Type B pancreatic cell (in vitro differentiated cells): ENCODE measurements around the gene FLCN. TPM values are rescaled to one million over a fixed set of nuclear protein-coding genes. Genes with fewer than 3 reads are reported as not detected.
"Not testable (repeated sequence)": the region's sequence is repeated elsewhere in the genome, so short reads cannot be mapped to it uniquely, and the experiment has no call there.

ENCODE experiments used
- DNase-seq: peaks from one replicate; pipeline ENCODE4 v3.0.0; 2021; ENCODE audit warnings: mixed read lengths; ENCODE audit not compliant: unreplicated experiment; ENCODE audit errors: extremely low spot score
- H3K27ac Mint-ChIP-seq: 2 replicates; pipeline ENCODE4 v1.8.0; 2021; ENCODE audit warnings: mild to moderate bottlenecking, mixed read lengths
- H3K27me3 Mint-ChIP-seq: 2 replicates; pipeline ENCODE4 v1.8.0; 2021; ENCODE audit warnings: mixed read lengths
- H3K36me3 Mint-ChIP-seq: 2 replicates; pipeline ENCODE4 v1.8.0; 2021; ENCODE audit warnings: mixed read lengths
- H3K4me1 Mint-ChIP-seq: one replicate; pipeline ENCODE4 v1.8.0; 2021; ENCODE audit warnings: mixed read lengths; ENCODE audit not compliant: unreplicated experiment
- H3K4me3 Mint-ChIP-seq: 2 replicates; pipeline ENCODE4 v1.8.0; 2021; ENCODE audit warnings: mild to moderate bottlenecking, mixed read lengths
- H3K9me3 Mint-ChIP-seq: 2 replicates; pipeline ENCODE4 v1.8.0; 2021; ENCODE audit warnings: mixed read lengths
- CTCF ChIP-seq: fragments of 200-600 bp; sonication (generic); conservative IDR thresholded peaks from 2 replicates; pipeline ENCODE4 v1.5.0; 2021; ENCODE audit warnings: antibody characterized with exemption, mild to moderate bottlenecking
- total RNA-seq: library from RNA; stranded (reverse); gene quantifications from 2 replicates; pipeline ENCODE4 v1.2.1, GENCODE V29; 2021; ENCODE audit warnings: low replicate concordance

The FLCN gene
- total RNA-seq, 1 donor from 2014 or later, result 55.8 TPM

GRCh38 chr17:17256316-17256715 lies 19.3 kb upstream of the FLCN start:
- DNase-seq, result no peak
- no peaks in the 10 kb centered on the region for H3K9me3 Mint-ChIP-seq
- H3K4me1 Mint-ChIP-seq, result no peaks in the 10 kb centered on the region
- no peak overlapping the region for H3K27ac Mint-ChIP-seq
- H3K4me3 Mint-ChIP-seq, result no peak overlapping the region
- H3K27me3 Mint-ChIP-seq, result no peaks in the 10 kb centered on the region
- no peak for TF ChIP-seq CTCF
- peaks cover 42% of the 10 kb centered on the region for H3K36me3 Mint-ChIP-seq

- H3K9me3 Mint-ChIP-seq, H3K4me3 Mint-ChIP-seq, DNase-seq, H3K4me1 Mint-ChIP-seq, H3K27me3 Mint-ChIP-seq, H3K27ac Mint-ChIP-seq: not testable (repeated sequence)
- peaks cover 38% of the 10 kb centered on the region for H3K36me3 Mint-ChIP-seq
Observed at GRCh38 chr17:17255689-17256088, 18.7 kb upstream of the FLCN start.

DNA sequence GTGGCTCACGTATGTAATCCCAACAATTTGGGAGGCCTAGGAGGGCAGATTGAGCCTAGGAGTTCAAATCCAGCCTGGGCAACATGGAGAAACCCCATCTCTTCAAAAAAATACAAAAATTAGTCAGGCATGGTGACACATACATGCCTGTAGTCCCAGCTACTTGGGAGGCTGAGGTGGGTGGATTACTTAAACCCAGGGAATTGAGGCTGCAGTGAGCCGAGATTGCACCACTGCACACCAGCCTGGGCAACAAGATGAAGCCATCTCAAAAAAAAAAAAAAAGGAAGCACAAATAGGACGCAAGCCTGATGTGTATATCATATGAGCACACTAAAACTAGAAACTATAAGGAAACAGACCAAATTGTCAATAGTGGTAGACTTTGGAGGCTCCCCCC lies 17.1 kb upstream of the FLCN start:
- H3K27me3 Mint-ChIP-seq, result no peaks in the 10 kb centered on the region
- no peak for DNase-seq
- no peaks in the 10 kb centered on the region for H3K4me1 Mint-ChIP-seq
- H3K4me3 Mint-ChIP-seq, result no peak overlapping the region
- H3K9me3 Mint-ChIP-seq, result no peaks in the 10 kb centered on the region
- H3K27ac Mint-ChIP-seq, result no peak overlapping the region
- no peak for TF ChIP-seq CTCF
- peaks cover 34% of the 10 kb centered on the region for H3K36me3 Mint-ChIP-seq

DNA sequence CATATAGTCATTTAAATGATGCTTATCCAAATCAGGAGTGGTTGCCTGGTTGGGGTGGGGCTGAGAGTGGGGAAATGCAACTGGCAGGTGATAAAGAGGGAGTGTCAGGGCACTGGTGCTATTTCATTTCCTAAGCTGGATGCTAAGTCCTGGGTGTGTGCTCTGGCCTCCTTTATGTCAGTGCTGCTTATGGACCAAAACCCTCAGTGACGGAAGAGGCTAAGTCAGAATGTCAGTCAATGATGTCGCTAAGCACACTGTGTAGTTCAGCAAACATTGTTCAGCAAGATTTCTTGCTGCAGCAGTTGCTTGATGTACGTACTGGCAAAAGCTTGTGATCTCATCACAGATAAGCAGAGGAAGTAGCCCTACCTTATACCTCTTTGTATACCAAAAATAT lies 16.4 kb upstream of the FLCN start:
- peaks cover 31% of the 10 kb centered on the region for H3K36me3 Mint-ChIP-seq
- no peaks in the 10 kb centered on the region for H3K27me3 Mint-ChIP-seq
- H3K9me3 Mint-ChIP-seq, result no peaks in the 10 kb centered on the region

DNA sequence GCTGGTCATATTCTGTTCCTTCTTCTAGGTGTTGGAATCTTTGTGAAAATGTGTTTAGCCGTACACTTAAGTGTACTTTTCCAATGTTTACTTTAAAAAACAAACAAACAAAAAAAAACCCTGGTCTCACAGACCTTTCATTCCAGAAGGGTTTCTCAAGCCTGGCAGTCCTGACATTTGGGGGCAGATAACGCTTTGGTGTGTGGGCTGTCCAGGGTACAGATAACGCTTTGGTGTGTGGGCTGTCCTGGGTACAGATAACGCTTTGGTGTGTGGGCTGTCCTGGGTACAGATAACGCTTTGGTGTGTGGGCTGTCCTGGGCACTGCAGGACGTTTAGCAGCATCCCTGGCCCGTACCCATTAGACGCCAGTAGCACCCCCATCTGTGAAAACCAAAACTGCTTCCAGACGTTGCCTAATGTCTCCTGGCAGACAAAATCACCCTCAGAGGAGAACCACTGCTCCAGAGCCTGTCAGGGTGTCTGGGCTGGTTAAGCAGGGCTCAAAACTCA lies 15.2 kb upstream of the FLCN start:
- DNase-seq, result no peak
- H3K4me1 Mint-ChIP-seq, result no peaks in the 10 kb centered on the region
- H3K27ac Mint-ChIP-seq, result no peak overlapping the region
- no peak overlapping the region for H3K4me3 Mint-ChIP-seq
- no peaks in the 10 kb centered on the region for H3K27me3 Mint-ChIP-seq
- H3K36me3 Mint-ChIP-seq, result peaks cover 26% of the 10 kb centered on the region
- no peak for TF ChIP-seq CTCF
- H3K9me3 Mint-ChIP-seq, result no peaks in the 10 kb centered on the region

More for the DNA sequence above, 16.4 kb upstream of the FLCN start:
- DNase-seq, result no peak
- Mint-ChIP-seq H3K27ac (no peak overlapping the region), H3K4me1 (no peaks in the 10 kb centered on the region), H3K4me3 (no peak overlapping the region)
- TF ChIP-seq CTCF, result no peak

DNA sequence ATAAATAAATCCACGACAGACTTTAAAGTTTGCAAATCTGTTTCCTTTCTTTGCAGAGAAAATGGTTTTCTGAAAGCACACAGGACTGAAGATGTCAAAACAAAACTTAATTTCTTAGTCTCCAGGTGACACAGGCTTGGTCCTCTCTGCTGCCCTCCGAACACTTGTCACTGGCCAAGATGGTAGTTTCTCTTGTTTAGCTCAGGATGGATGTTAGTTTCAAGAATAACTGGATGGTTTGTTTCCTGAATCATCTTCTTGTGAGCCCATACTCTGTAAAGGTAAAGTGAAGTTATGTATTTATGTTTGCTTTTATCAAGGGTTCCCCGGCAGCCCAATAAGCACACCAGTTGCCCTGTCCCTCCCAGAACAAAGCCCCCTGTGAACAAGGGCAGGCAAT lies 9.9 kb upstream of the FLCN start:
- no peak for TF ChIP-seq CTCF
- no peaks in the 10 kb centered on the region for H3K9me3 Mint-ChIP-seq
- H3K27me3 Mint-ChIP-seq, result no peaks in the 10 kb centered on the region
- H3K27ac Mint-ChIP-seq, result no peak overlapping the region
- no peak for DNase-seq
- no peaks in the 10 kb centered on the region for H3K4me1 Mint-ChIP-seq
- H3K36me3 Mint-ChIP-seq, result peaks cover 8% of the 10 kb centered on the region
- no peak overlapping the region for H3K4me3 Mint-ChIP-seq
